Peyer's patch (tissue), 4 donors: Measurements from ENCODE around the gene UBR2. TPM values are rescaled to one million over a fixed set of nuclear protein-coding genes. Genes with fewer than 3 reads are reported as not detected.
A peak's percentile ranks its signal among the peaks of the same experiment; 100 is the strongest.
"Not testable (repeated sequence)": the region's sequence is repeated elsewhere in the genome, so short reads cannot be mapped to it uniquely, and the experiment has no call there.

Experiments used
- DNase-seq, 3 donors: peaks; one replicate each; pipeline ENCODE4 v3.0.0-alpha.2; 2017 to 2019
- H3K27ac ChIP-seq, 4 donors: fragments of 200-600 bp; sonication (generic); one replicate each; pipeline ENCODE4 v1.5.1; 2016 to 2019
- H3K27me3 ChIP-seq, 2 donors: fragments of 200-600 bp; sonication (generic); one replicate each; pipeline ENCODE4 v1.5.1; 2019
- H3K36me3 ChIP-seq, 3 donors: fragments of 200-600 bp; sonication (generic); one replicate each; pipeline ENCODE4 v1.5.1; 2016 to 2019
- H3K4me1 ChIP-seq, 4 donors: fragments of 200-600 bp; sonication (generic); one replicate each; pipeline ENCODE4 v1.5.1; 2016 to 2019
- H3K4me3 ChIP-seq, 4 donors: fragments of 200-600 bp; sonication (generic); 1 replicate in 3 of 4; 2 replicates in 1 of 4; pipeline ENCODE4 v1.5.1; 2016 to 2019; ENCODE audit warnings: mild to moderate bottlenecking in 1 of 4
- H3K9me3 ChIP-seq, 4 donors: fragments of 200-600 bp; sonication (generic); one replicate each; pipeline ENCODE4 v1.5.1; 2016 to 2019; ENCODE audit warnings: mild to moderate bottlenecking in 1 of 4
- POLR2A ChIP-seq, 2 donors: fragments of 450-650 bp; IDR thresholded peaks; one replicate each; pipeline ENCODE4 v1.5.1; 2017; ENCODE audit warnings: antibody characterized with exemption in 2 of 2, mild to moderate bottlenecking in 2 of 2, moderate library complexity in 2 of 2
- total RNA-seq, 4 donors: library from RNA; depleted of rRNA; stranded (reverse); fragments of >200 nt; gene quantifications; one replicate each; pipeline ENCODE4 v1.1.0, GENCODE V29; 2016
- TF ChIP-seq, protein P1 (sequence below), 6 experiments: fragments of 450-650 bp in 4 of 6; fragments of 200-600 bp in 2 of 6; sonication (generic) in 1 of 6; IDR thresholded peaks; one replicate each; pipeline ENCODE4 v1.5.1; 2017 to 2019; ENCODE audit warnings: antibody characterized with exemption in 6 of 6, mild to moderate bottlenecking in 3 of 6, moderate library complexity in 1 of 6

UBR2 gene
- total RNA-seq, 4 donors from 2014 or later: 36.4 to 51.2 (median 41.1) TPM

DNA sequence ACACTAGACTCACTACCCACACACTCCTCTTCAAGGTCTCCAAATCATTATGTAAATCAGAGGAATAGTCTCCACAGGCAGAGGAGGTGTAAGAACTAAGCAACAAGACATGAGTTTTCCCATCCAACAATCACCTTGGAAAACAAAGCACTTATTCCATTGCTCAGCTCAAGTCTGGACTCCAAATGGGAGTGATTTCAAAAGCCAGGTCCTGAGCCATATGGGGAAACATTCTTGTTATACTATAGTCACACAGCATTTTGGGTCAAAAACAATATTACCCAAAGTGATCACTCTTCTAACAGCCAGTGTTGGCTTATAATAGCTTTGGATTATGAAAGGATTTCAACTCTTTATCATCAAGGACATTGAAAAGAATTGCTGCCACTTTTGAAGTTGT is 162.2 kb downstream of the UBR2 start:
- no peaks in the 10 kb centered on the region for H3K36me3 ChIP-seq
- H3K27me3 ChIP-seq: no peaks in the 10 kb centered on the region
- H3K27ac ChIP-seq: peak overlapping the region in 3 of 4 donors; percentile 50 to 83 (median 75)
- TF ChIP-seq POLR2A (IDR thresholded peaks at IDR 0.05): no peak
- TF ChIP-seq, protein P1, sequence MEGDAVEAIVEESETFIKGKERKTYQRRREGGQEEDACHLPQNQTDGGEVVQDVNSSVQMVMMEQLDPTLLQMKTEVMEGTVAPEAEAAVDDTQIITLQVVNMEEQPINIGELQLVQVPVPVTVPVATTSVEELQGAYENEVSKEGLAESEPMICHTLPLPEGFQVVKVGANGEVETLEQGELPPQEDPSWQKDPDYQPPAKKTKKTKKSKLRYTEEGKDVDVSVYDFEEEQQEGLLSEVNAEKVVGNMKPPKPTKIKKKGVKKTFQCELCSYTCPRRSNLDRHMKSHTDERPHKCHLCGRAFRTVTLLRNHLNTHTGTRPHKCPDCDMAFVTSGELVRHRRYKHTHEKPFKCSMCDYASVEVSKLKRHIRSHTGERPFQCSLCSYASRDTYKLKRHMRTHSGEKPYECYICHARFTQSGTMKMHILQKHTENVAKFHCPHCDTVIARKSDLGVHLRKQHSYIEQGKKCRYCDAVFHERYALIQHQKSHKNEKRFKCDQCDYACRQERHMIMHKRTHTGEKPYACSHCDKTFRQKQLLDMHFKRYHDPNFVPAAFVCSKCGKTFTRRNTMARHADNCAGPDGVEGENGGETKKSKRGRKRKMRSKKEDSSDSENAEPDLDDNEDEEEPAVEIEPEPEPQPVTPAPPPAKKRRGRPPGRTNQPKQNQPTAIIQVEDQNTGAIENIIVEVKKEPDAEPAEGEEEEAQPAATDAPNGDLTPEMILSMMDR (IDR thresholded peaks at IDR 0.05): no peak
- no peak for DNase-seq
- H3K4me3 ChIP-seq: peak overlapping the region in 2 of 4 donors; percentile 50 to 52
- H3K9me3 ChIP-seq: no peaks in the 10 kb centered on the region
- no peaks in the 10 kb centered on the region for H3K4me1 ChIP-seq

DNA sequence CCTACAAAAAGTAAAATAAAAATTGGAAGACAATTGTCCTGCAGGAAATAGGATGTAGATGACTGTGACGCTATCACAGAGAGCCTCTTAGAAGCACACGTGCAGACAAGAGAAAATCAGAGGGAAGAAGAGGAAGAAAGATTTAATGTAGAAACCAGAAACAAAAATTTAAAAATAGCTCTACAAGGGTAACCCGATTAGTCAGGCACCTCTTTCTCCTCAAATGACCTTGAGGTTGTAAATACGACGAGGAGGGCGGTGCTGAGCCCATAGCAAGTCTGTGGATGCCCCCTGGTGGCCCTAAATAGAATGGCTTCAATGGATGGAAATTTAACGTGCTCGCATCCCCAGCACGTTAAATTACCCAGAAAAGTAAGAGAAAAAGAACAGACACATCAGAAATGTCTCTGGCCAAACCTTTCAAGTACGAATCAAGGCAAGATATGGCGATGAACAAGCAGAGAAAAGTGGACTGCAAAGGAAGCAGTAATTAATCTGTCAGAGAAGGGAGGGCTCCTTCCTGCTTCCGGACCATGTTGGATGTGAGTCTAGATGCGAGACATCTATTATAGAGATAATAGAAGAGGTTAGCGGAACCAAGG is 162.8 kb downstream of the UBR2 start:
- Histone ChIP-seq H3K36me3 (no peaks in the 10 kb centered on the region), H3K27ac (peak overlapping the region; percentile 50 to 83 (median 76)), H3K4me3 (peak overlapping the region; percentile 27 to 52 (median 49)), H3K27me3 (no peaks in the 10 kb centered on the region), H3K4me1 (no peaks in the 10 kb centered on the region), H3K9me3 (no peaks in the 10 kb centered on the region)
- TF ChIP-seq POLR2A (IDR thresholded peaks at IDR 0.05): no peak
- TF ChIP-seq, protein P1 (IDR thresholded peaks at IDR 0.05): peak; percentile 82 to 97 (median 90)
- DNase-seq: peak in 2 of 3 donors; percentile 79 to 90

DNA sequence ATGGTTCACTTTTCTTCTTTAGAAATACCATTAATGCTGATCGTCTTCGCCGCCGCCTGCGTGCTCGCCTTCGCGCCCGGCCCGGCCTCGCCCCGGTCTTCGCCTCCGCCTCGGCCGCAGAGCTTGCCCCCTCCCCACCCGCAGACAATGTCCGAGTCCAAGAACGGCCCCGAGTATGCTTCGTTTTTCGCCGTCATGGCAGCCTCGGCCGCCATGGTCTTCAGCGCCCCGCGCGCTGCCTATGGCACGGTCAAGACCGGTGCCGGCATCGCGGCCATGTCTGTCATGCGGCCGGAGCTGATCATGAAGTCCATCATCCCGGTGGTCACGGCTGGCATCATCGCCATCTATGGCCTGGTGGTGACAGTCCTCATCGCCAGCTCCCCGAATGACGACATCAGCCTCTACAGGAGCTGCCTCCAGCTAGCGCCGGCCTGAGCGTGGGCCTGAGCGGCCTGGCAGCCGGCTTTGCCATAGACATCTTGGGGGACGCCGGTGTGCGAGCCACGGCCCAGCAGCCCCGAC is 163.3 kb downstream of the UBR2 start:
- no peaks in the 10 kb centered on the region for H3K4me1 ChIP-seq
- peak overlapping the region; percentile 50 to 83 (median 76) for H3K27ac ChIP-seq
- H3K4me3 ChIP-seq: peak overlapping the region; percentile 27 to 52 (median 49)
- no peaks in the 10 kb centered on the region for H3K36me3 ChIP-seq
- no peaks in the 10 kb centered on the region for H3K9me3 ChIP-seq
- TF ChIP-seq, protein P1 (IDR thresholded peaks at IDR 0.05): no peak
- no peak for TF ChIP-seq POLR2A (IDR thresholded peaks at IDR 0.05)
- peak in 2 of 3 donors; percentile 56 for DNase-seq
- no peaks in the 10 kb centered on the region for H3K27me3 ChIP-seq

DNA sequence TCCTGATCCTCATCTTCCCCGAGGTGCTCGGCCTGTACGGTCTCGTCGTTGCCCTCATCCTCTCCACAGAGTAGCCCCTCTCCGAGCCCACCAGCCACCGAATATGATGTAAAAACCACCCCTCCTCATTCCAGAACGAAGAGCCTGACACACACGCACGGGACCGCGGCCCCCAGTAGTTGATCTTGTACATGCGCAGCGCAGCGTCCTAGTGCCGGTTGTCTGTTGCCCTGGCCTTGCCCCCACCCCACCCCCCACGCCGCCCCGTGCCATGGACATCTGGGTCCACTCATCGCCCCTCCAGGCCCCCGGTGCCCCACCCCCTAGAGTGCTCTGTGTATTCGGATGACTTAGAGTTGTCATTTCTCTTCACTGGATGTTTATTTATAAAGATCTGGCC is 163.8 kb downstream of the UBR2 start:
- no peaks in the 10 kb centered on the region for H3K27me3 ChIP-seq
- no peaks in the 10 kb centered on the region for H3K9me3 ChIP-seq
- H3K27ac ChIP-seq: peak overlapping the region; percentile 50 to 83 (median 76)
- H3K4me3 ChIP-seq: peak overlapping the region in 3 of 4 donors; percentile 48 to 52 (median 50)
- H3K4me1 ChIP-seq: no peaks in the 10 kb centered on the region
- DNase-seq: no peak
- TF ChIP-seq POLR2A (IDR thresholded peaks at IDR 0.05): no peak
- TF ChIP-seq, protein P1 (IDR thresholded peaks at IDR 0.05): no peak
- no peaks in the 10 kb centered on the region for H3K36me3 ChIP-seq

DNA sequence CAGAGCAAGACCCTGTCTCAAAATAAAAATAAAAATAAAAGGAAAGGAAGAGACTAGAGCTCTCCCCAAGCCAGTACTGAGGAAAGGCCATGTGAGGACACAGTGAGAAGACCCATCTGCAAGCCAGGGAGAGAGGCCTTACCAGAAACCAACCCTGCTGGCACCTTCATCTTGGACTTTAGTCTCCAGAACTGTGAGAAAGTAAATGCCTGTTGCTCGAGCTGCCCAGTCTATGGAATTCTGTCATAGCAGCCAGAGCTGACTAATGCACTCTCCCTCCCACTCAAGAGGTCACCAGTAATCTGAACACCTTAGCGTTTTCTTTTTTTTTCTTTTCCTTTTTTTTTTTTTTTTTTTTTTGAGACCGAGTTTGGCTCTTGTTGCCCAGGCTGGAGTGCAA is 165.9 kb downstream of the UBR2 start:
- H3K36me3 ChIP-seq: no peaks in the 10 kb centered on the region
- no peak for TF ChIP-seq POLR2A (IDR thresholded peaks at IDR 0.05)
- TF ChIP-seq, protein P1 (IDR thresholded peaks at IDR 0.05): no peak
- H3K27ac ChIP-seq: no peak overlapping the region
- H3K27me3 ChIP-seq: no peaks in the 10 kb centered on the region
- H3K4me3 ChIP-seq: no peak overlapping the region
- H3K4me1 ChIP-seq: no peaks in the 10 kb centered on the region
- H3K9me3 ChIP-seq: no peaks in the 10 kb centered on the region
- peak in 1 of 3 donors; percentile 54 for DNase-seq

DNA sequence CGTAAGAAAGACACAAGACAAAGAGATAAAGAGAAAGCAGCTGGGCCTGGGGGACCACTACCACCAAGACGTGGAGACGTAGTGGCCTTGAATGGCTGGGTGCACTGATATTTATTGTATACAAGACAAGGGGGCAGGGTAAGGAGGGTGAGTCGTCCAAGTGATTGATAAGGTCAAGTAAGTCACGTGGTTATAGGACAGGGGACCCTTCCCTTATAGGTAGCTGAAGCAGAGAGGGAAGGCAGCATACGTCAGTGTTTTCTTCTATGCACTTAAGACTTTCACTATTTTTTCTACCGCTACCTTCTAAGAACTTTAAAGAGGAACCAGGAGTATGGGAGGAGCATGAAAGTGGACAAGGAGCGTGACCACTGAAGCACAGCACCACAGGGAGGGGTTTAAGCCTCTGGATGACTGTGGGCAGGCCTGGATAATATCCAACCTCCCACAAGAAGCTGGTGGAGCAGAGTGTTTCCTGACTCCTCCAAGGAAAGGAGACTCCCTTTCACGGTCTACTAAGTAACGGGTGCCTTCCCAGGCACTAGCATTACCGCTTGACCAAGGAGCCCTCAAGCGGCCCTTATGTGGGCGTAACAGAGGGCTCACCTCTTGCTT is 170.1 kb downstream of the UBR2 start:
- not testable (repeated sequence) for H3K27me3 ChIP-seq, DNase-seq, H3K36me3 ChIP-seq, H3K27ac ChIP-seq, H3K9me3 ChIP-seq, H3K4me3 ChIP-seq, H3K4me1 ChIP-seq
